HL-60 (cell line): ENCODE results near the gene PLEKHG1.

ENCODE experiments used
- CTCF ChIP-seq: IDR thresholded peaks from one replicate; pipeline ENCODE4 v1.5.1; 2011; ENCODE audit warnings: low read length, control low read depth, inconsistent platforms; ENCODE audit not compliant: insufficient read depth
- POLR2AphosphoS5 ChIP-seq: IDR thresholded peaks from 2 replicates; pipeline ENCODE4 v1.6.1; 2012; ENCODE audit warnings: low read depth
- REST ChIP-seq: IDR thresholded peaks from 2 replicates; pipeline ENCODE4 v1.6.1; 2012; ENCODE audit warnings: low read depth; ENCODE audit not compliant: insufficient replicate concordance
- SPI1 ChIP-seq: IDR thresholded peaks from 2 replicates; pipeline ENCODE4 v1.6.1; 2012; ENCODE audit warnings: low read depth, mild to moderate bottlenecking, borderline replicate concordance

- TF ChIP-seq POLR2AphosphoS5, result no peak
- TF ChIP-seq CTCF, result no peak
- TF ChIP-seq REST, result no peak
- TF ChIP-seq SPI1, result no peak
These were observed 23.5 kb downstream of the PLEKHG1 start for GRCh38 chr6:150622941-150623874.
